ENCODE data around the gene PCDHAC2. TPM values are rescaled to one million over a fixed set of nuclear protein-coding genes. Genes with fewer than 3 reads are reported as not detected.

Gene PCDHAC2
- total and polyA plus RNA-seq, 2 of the 13 experiments (the other 11 are each of a cell fraction or from before 2014, with no cell fraction given) = not detected

- Histone ChIP-seq H3K27me3 (ENCODE audit: control insufficient read depth in 1 of 2, insufficient read depth in 2 of 2, low read length in 2 of 2) (peaks cover 1 to 6% of the 10 kb centered on the region in 2 experiments; a peak in 1 of 5 replicates), H3K9me3 (ENCODE audit: low read length) (no peaks in the 10 kb centered on the region), H2AFZ (ENCODE audit: low read length) (no peak overlapping the region), H3K4me2 (ENCODE audit: low read depth, low read length) (no peak overlapping the region), H3K27ac (ENCODE audit: extremely low read length, insufficient read depth, low read length) (no peak overlapping the region), H3K9ac (ENCODE audit: insufficient read depth, low read depth, low read length) (no peak overlapping the region), H3K79me2 (ENCODE audit: insufficient read depth, low read length) (no peaks in the 10 kb centered on the region), H4K20me1 (ENCODE audit: insufficient read depth, low read length) (no peaks in the 10 kb centered on the region), H3K4me1 (ENCODE audit: insufficient read depth, low read length) (no peaks in the 10 kb centered on the region), H3K4me3 (replicated peaks in 1 of 3; ENCODE audit: insufficient read depth in 1 of 3, low read depth in 2 of 3, low read length in 3 of 3) (no peak overlapping the region), H3K36me3 (replicated peaks in 1 of 2; ENCODE audit: control insufficient read depth in 1 of 2, insufficient read depth in 2 of 2, low read length in 2 of 2) (no peaks in the 10 kb centered on the region)
- intact Hi-C loops (cut with micrococcal nuclease; ENCODE audit: unreplicated experiment) (no loop called here), in situ Hi-C loops (cut with HindIII; ENCODE audit: extremely low pct_ligation_motif_present, low pct_unique_long_range_greater_than_20kb) (no loop called here)
- CTCF ChIA-PET (ENCODE audit: low intra/inter-chr PET ratio, low total read pairs) = no interaction called here
- no TSS peak for BruUV-seq (replicated peaks)
- no peak for DNase-seq (ENCODE audit: low spot score)
- WGBS (ENCODE audit: low lambda C conversion rate) = 13% methylated on average over 4 of the region's 4 CpGs
- ATAC-seq = no peak
- TF ChIP-seq MBD4 (IDR thresholded peaks at IDR 0.05; ENCODE audit: borderline replicate concordance, low read length) (no peak), RFXANK (CRISPR knock-in tag; IDR thresholded peaks at IDR 0.05) (no peak), PCBP2 (optimal IDR thresholded peaks at IDR 0.05; ENCODE audit: low read depth, low read length, poor library complexity, severe bottlenecking) (no peak), HNF1A (IDR thresholded peaks at IDR 0.05; ENCODE audit: low read depth) (no peak), HNF1A (CRISPR knock-in tag; IDR thresholded peaks at IDR 0.05; ENCODE audit: borderline replicate concordance) (no peak), IRF9 (CRISPR knock-in tag; IDR thresholded peaks at IDR 0.05; ENCODE audit: borderline replicate concordance) (no peak), SMAD1 (CRISPR knock-in tag; IDR thresholded peaks at IDR 0.05; ENCODE audit: borderline replicate concordance, low read depth) (no peak), ZSCAN22 (CRISPR knock-in tag; IDR thresholded peaks at IDR 0.05) (no peak), EEA1 (CRISPR knock-in tag; IDR thresholded peaks at IDR 0.05; ENCODE audit: borderline replicate concordance) (no peak), ZNF160 (CRISPR knock-in tag; IDR thresholded peaks at IDR 0.05) (no peak), MAX (IDR thresholded peaks at IDR 0.05) (no peak)
- POLR2A ChIA-PET = no interaction called here
- no peak for FAIRE-seq
Measured at GRCh38 chr5:141003791-141004611, 37.7 kb downstream of the PCDHAC2 start.

Measured in HepG2 (cell line).